Activated CD8-positive, alpha-beta memory T cell treated with anti-CD3 and anti-CD28 coated beads, Interleukin-2, amount 50 U/mL, for 24 hours (primary cell): ENCODE measurements around the gene TOM1.
"Not testable (repeated sequence)": the region's sequence is repeated elsewhere in the genome, so short reads cannot be mapped to it uniquely, and the experiment has no call there.

Source experiments
- DNase-seq: peaks from one replicate; pipeline ENCODE4 v3.0.0-alpha.2; 2020; ENCODE audit errors: extremely low read depth

TOM1 gene

DNA sequence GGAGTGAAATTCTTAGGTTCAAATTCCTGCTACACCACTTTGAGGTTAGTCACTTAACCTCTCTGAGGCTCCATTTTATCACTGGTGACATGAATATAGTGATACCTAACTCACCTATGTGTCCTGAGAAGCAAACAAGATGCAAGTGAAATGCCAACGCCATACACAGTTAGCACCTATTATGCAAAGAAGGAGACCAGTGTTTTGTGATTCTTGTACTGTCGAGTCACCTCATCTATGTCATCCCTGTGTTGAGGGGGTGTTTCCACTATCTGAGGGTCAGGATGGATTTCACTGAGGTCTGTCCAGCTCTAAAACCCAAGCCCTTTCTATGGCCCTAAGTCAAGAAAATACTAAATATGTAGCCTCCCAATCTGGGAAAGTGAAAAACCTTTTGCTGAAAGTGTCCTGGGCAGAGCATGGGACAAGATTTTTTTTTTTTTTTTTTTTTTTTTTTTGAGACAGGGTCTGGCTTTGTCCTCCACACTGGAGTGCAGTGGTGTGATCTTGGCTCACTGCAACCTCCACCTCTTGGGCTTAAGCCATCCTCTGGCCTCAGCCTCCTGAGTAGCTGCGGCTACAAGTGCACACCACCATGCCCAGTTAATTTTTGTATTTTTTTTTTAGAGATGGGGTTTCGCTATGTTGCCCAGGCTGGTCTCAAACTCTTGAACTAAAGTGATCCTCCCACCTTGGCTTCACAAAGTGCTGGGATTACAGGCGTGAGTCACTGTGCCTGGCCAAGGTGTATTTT lies 95.3 kb downstream of the TOM1 start:
- no peak for DNase-seq

GRCh38 chr22:35396622-35397021 lies 96.9 kb downstream of the TOM1 start:
- DNase-seq, result not testable (repeated sequence)

DNA sequence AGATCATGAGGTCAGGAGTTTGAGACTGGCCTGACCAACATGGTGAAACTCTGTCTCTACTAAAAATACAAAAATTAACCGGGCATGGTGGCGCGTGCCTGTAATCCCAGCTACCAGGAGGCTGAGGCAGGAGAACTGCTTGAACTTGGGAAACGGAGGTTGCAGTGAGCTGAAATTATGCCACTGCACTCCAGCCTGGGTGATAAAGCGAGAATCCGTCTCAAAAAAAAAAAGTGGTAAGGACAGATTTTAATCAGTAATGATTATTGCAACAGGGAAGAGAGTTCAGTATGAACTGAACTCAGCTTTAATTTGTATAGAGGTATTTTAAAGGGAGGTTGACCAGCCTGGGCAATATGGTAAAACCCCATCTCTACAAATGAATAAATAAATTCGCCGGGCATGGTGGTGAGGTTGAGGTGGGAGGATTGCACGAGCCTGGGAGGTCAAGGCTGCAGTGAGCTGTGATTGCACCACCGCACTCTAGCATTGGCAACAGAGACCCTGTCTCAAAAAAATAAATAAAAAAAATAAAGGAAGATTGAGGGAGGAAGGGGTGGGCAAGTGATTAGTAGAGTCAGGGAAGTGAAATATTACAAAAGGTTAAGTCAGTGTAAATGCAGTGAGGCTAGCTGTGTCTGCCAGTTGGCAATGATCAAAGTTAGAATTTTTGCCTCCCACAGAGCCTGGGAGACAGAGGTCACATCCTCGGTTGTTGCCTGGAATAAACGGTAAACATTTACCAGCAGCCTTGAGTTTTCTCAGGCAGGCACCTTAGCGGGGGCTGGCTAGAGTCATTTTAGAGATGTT lies 97.6 kb downstream of the TOM1 start:
- no peak for DNase-seq
